Left lung (tissue), 10 donors: Measurements from ENCODE around the gene C20orf144. TPM values are rescaled to one million over a fixed set of nuclear protein-coding genes. Genes with fewer than 3 reads are reported as not detected.
A peak's percentile ranks its signal among the peaks of the same experiment; 100 is the strongest.
"Not testable (repeated sequence)": the region's sequence is repeated elsewhere in the genome, so short reads cannot be mapped to it uniquely, and the experiment has no call there.

Experiments
- ATAC-seq: fragments of 200-7000 bp; cut with Tn5 transposase; one replicate; pipeline ENCODE4 v1.9.1; 2020; ENCODE audit warnings: moderate library complexity
- DNase-seq, 4 donors: peaks; one replicate each; pipeline ENCODE4 v3.0.0-alpha.2; 2013 to 2020
- H3K27ac ChIP-seq, 2 donors: fragments of 200-600 bp; sonication (generic) in 1 of 2; one replicate each; pipeline versions ENCODE4 v1.5.0 to v1.8.0; 2020 to 2021
- H3K27me3 ChIP-seq, 2 donors: fragments of 200-600 bp; sonication (generic) in 1 of 2; one replicate each; pipeline versions ENCODE4 v1.5.0 to v1.8.0; 2020 to 2021
- H3K36me3 ChIP-seq, 2 donors: fragments of 200-600 bp; sonication (generic) in 1 of 2; one replicate each; pipeline versions ENCODE4 v1.5.0 to v1.8.0; 2020 to 2021
- H3K4me1 ChIP-seq, 2 donors: fragments of 200-600 bp; one replicate each; pipeline ENCODE4 v1.8.0; 2021
- H3K4me3 ChIP-seq, 2 donors: fragments of 200-600 bp; sonication (generic) in 1 of 2; one replicate each; pipeline versions ENCODE4 v1.5.0 to v1.8.0; 2020 to 2021; ENCODE audit warnings: mild to moderate bottlenecking in 1 of 2
- H3K9me3 ChIP-seq, 2 donors: fragments of 200-600 bp; sonication (generic) in 1 of 2; one replicate each; pipeline versions ENCODE4 v1.5.0 to v1.8.0; 2020 to 2021
- intact Hi-C, 2 donors: fragments of 100-400 bp; cut with DNase I; formaldehyde crosslinking; loops; one replicate each; pipeline versions ENCODE4 v1.11.2 to v1.14.2; 2022
- polyA plus RNA-seq, 6 donors: library from polyadenylated mRNA; unstranded; fragments of 120-200 nt; gene quantifications; one replicate each; pipeline ENCODE4 v1.2.1, GENCODE V29; 2013; ENCODE audit not compliant: insufficient read length in 6 of 6
- total RNA-seq, 2 donors: library from RNA; stranded (reverse); fragmentation: NEBNext Ultra II Directional; extraction: Animal tissue kit (Norgen Biotek cat#: 25700); gene quantifications; one replicate each; pipeline ENCODE4 v1.2.1, GENCODE V29; 2021
- TF ChIP-seq, protein P1 (sequence below), 2 donors: fragments of 200-600 bp; sonication (generic) in 1 of 2; IDR thresholded peaks; one replicate each; pipeline versions ENCODE4 v1.5.0 to v1.8.0; 2021; ENCODE audit warnings: antibody characterized with exemption in 2 of 2
- donor health status: DM: no; HTN: yes; CAD: no.
- donor health status: DM: no; HTN: no; CAD: no.

Gene C20orf144
- total and polyA plus RNA-seq, 8 donors = 0.24 to 0.78 (median 0.34) TPM; not detected in 1

DNA sequence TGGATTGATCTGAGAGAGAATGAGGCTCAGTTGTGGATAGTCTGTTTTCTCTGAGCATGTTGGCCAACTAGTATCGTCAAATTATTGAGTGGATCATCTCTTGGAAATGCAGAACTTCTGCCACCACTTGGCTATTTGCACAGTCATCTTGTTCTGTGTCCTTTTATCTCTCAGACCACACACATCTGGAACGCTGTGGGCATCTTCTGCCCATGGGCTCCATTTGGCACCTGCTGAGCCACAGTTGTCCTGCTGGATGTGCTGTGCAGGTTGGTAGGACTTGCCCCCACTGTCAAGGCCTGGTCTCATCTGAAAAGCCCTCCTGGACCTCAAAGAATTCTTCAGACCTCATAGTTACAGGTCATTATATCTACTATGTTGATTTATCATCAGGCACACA lies 16.7 kb upstream of the C20orf144 start:
- no peak overlapping the region for H3K4me3 ChIP-seq
- H3K4me1 ChIP-seq = peaks cover 6 to 10% of the 10 kb centered on the region in 2 donors
- H3K27me3 ChIP-seq = no peaks in the 10 kb centered on the region
- ATAC-seq = no peak
- H3K9me3 ChIP-seq = no peaks in the 10 kb centered on the region
- H3K27ac ChIP-seq = no peak overlapping the region
- TF ChIP-seq, protein P1, sequence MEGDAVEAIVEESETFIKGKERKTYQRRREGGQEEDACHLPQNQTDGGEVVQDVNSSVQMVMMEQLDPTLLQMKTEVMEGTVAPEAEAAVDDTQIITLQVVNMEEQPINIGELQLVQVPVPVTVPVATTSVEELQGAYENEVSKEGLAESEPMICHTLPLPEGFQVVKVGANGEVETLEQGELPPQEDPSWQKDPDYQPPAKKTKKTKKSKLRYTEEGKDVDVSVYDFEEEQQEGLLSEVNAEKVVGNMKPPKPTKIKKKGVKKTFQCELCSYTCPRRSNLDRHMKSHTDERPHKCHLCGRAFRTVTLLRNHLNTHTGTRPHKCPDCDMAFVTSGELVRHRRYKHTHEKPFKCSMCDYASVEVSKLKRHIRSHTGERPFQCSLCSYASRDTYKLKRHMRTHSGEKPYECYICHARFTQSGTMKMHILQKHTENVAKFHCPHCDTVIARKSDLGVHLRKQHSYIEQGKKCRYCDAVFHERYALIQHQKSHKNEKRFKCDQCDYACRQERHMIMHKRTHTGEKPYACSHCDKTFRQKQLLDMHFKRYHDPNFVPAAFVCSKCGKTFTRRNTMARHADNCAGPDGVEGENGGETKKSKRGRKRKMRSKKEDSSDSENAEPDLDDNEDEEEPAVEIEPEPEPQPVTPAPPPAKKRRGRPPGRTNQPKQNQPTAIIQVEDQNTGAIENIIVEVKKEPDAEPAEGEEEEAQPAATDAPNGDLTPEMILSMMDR (IDR thresholded peaks at IDR 0.05) = no peak
- intact Hi-C loops = no loop called here
- DNase-seq = no peak
- H3K36me3 ChIP-seq = peaks cover 0 to 49% of the 10 kb centered on the region in 2 donors

DNA sequence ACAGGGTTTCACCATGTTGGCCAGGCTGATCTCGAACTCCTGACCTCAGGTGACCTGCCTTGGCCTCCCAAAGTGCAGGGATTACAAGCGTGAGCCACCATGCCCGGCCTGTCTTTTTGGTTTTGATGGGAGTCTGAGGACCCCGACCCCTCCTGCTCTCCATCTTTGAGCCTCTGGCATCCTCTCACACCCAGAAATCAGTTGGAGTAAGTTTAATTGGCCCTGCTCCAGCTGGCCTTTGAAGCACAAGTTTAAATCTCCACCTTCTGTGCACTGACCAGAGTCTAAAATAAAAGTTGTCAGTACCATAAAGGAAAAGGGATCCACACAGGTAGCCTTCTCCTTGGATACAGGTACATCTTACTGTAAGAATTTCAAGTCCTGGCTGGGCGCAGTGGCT lies 15.9 kb upstream of the C20orf144 start:
- Histone ChIP-seq H3K36me3 (peaks cover 0 to 41% of the 10 kb centered on the region in 2 donors), H3K9me3 (no peaks in the 10 kb centered on the region), H3K27me3 (no peaks in the 10 kb centered on the region), H3K4me3 (no peak overlapping the region), H3K27ac (no peak overlapping the region), H3K4me1 (peaks cover 6 to 10% of the 10 kb centered on the region in 2 donors)
- ATAC-seq (no peak), DNase-seq (peak in 1 of 4 donors; percentile 21)
- TF ChIP-seq, protein P1 (IDR thresholded peaks at IDR 0.05) = no peak
- intact Hi-C loops = no loop called here

DNA sequence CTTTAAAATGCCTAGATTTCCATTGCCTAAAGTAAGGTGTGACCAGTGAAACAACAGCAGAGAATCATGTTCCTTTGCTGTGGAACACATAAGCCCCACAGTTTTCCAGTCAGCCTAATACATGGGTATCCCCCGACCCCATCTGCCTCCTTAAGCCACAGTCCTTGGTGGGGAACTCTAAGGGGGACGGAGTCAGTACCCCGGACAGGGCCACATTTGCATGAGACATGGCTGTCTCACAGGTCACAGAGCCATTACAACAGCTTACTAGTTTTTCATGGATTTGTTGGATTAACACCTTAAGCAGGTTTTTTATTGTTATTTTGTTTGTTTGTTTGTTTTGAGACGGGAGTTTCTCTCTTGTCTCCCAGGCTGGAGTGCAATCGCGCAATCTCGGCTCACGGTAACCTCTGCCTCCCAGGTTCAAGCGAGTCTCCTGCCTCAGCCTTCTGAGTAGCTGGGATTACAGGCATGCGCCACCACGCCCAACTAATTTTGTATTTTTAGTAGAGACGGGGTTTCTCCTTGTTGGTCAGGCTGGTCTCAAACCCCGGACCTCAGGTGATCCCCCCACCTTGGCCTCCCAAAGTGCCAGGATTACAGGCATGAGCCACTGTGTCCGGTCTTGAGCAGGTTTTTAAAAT lies 15.0 kb upstream of the C20orf144 start:
- peaks cover 0 to 35% of the 10 kb centered on the region in 2 donors for H3K36me3 ChIP-seq
- intact Hi-C loops, H3K27ac ChIP-seq, H3K4me3 ChIP-seq, ATAC-seq, H3K27me3 ChIP-seq, H3K9me3 ChIP-seq: not testable (repeated sequence)
- DNase-seq = peak in 1 of 4 donors; percentile 25
- H3K4me1 ChIP-seq = peaks cover 6 to 15% of the 10 kb centered on the region in 2 donors

DNA sequence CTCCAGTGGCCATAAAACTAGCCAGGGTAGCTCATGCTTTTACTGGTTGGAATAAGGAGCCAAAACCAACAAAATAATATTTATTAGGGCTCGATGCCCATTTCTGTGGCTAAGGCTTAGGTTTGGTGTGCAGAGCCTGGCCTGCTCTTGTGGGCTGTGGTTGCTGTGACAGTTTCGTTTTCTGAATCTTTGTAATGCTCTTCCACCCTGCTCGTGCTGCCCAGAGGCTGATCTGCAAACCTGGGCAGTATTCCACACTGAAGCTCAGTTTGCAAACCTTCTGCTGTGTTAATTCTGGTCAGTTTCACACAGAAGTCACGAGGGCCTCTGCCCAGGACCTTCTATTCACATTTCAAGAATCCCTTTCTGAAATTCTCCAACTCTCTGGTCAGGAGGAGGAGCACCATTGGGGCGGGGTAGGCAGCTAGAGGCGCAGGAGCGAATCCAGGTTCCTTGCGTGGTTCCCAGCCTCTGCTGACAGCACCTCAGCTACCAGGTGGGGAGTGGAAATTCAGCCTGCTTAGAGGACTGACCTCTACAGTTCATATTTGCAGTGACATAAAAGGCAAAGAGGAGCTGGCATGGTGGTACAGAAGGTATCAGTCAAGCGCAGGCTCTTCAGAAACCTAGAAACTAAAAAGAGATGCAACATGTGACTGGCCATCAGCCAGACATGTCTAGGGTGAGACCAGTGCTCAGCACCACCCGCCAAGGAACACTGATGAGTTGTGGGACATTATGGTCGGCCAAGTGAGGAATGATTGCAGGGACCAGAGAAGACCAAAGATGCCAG lies 14.3 kb upstream of the C20orf144 start:
- intact Hi-C loops = no loop called here
- peak in 1 of 4 donors; percentile 20 for DNase-seq
- H3K27me3 ChIP-seq = no peaks in the 10 kb centered on the region
- H3K36me3 ChIP-seq = peaks cover 0 to 29% of the 10 kb centered on the region in 2 donors
- H3K9me3 ChIP-seq = no peaks in the 10 kb centered on the region
- H3K27ac ChIP-seq = no peak overlapping the region
- no peak overlapping the region for H3K4me3 ChIP-seq
- TF ChIP-seq, protein P1 (IDR thresholded peaks at IDR 0.05) = no peak
- peaks cover 6 to 15% of the 10 kb centered on the region in 2 donors for H3K4me1 ChIP-seq
- peak; percentile 40 for ATAC-seq

DNA sequence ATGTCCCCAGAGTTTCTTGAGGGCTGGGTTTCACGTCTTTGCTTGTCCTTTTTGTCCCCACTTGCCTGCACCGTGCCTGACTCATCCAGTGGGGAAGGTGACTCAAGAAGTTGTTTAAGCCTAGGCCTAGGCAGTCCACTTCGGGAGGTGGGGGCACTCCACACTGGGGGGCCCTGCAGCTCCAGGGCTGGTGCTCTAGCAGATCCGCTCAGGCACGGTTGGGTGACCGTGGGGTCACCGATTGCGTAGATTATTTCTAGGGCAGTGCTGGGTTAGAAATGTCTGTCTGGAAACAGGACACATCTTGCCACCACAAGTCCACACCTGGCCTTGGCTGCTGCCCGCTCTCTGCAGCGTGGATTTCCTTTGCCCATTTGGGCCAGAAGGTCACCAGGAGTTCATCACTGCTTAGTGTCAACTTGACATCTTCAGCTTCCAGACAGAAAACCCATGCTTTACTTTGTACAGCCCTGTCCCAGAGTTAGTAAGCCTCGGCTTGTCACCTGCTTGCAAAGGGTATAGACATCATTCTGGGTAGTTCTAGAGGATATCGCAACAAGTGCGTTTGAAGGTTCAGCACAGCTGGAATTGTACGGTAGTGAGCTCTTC lies 13.6 kb upstream of the C20orf144 start:
- Histone ChIP-seq H3K27ac (no peak overlapping the region), H3K4me3 (no peak overlapping the region), H3K27me3 (no peaks in the 10 kb centered on the region), H3K9me3 (no peaks in the 10 kb centered on the region), H3K4me1 (peaks cover 6 to 15% of the 10 kb centered on the region in 2 donors), H3K36me3 (peaks cover 0 to 22% of the 10 kb centered on the region in 2 donors)
- intact Hi-C loops = no loop called here
- TF ChIP-seq, protein P1 (IDR thresholded peaks at IDR 0.05) = no peak
- ATAC-seq = no peak
- DNase-seq = peak in 1 of 4 donors; percentile 69
